Measurements from ENCODE around the gene CEP41.

DNA sequence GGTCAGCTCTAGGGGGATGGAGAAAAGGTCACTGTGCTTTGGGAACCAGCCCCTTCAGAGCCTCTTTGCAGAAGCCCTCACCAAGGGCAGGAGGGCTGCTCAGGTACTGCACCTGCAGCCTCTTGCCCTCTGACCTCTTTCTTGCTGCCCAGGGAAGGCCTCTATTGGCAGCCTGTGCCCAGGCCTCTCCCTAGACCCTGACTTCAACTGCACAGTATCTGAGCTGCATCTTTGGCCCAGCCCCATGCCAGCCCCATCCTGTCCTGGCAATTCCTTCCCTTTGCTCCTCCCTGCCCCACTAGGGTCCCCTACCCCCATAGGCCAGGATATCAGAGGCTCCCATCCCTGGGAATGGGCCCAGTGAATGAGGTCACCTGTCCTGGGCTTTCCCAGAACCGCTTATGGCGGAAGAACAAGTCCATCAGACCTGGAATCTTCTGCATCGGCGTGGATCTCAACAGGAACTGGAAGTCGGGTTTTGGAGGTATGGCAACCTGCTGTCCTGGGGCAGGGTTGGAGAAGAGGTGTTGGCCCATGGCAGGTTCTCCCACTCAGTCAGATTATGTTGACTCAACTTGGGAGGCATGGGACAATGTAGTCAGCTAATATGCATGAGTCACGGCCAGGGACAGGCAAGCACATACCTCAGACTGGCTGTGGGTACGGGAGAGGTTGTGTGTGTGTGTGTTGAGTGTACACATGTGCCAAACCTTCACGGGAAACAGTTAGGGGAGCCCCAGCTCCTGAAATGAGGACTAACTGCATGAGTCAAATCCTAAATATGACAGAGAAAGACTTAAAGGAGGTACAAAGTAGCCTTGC lies 77.6 kb downstream of the CEP41 start:
- TF ChIP-seq, protein P1, sequence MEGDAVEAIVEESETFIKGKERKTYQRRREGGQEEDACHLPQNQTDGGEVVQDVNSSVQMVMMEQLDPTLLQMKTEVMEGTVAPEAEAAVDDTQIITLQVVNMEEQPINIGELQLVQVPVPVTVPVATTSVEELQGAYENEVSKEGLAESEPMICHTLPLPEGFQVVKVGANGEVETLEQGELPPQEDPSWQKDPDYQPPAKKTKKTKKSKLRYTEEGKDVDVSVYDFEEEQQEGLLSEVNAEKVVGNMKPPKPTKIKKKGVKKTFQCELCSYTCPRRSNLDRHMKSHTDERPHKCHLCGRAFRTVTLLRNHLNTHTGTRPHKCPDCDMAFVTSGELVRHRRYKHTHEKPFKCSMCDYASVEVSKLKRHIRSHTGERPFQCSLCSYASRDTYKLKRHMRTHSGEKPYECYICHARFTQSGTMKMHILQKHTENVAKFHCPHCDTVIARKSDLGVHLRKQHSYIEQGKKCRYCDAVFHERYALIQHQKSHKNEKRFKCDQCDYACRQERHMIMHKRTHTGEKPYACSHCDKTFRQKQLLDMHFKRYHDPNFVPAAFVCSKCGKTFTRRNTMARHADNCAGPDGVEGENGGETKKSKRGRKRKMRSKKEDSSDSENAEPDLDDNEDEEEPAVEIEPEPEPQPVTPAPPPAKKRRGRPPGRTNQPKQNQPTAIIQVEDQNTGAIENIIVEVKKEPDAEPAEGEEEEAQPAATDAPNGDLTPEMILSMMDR (IDR thresholded peaks at IDR 0.05 in 4 of 5, conservative IDR thresholded peaks at IDR 0.05 in 1 of 5) = no peak
- no peak for TF ChIP-seq POLR2A (IDR thresholded peaks at IDR 0.05)

Data from gastrocnemius medialis (tissue), 4 donors.